GM10847 (cell line): ENCODE measurements around the gene C6orf136.

Experiments used
- POLR2A ChIP-seq: IDR thresholded peaks from 2 replicates; pipeline ENCODE4 v1.6.1; 2011; ENCODE audit not compliant: insufficient read length; ENCODE audit errors: extremely low read depth

The C6orf136 gene

GRCh38 chr6:30687659-30688431 is 40.9 kb downstream of the C6orf136 start:
- peak; percentile 31 for TF ChIP-seq POLR2A

DNA sequence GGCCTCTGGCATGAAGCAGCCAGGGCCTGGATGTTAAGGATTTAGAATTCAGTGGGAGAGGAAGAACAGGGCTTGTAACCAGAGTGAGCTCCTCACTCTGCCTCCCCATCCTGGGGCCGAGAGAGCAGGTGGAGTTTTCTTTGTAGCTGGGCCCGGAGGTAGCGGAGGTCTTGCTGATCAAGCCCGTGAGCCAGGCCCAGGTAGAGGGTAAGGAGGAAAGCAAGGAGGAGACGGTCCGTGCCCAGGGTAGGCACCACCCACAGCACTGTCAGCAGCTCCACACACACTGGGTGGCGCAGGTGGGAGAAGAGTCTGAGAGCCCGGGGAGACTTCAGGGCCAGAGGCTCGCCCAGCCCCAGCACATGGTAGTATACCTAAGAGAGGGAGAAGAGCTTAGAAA is 41.6 kb downstream of the C6orf136 start:
- no peak for TF ChIP-seq POLR2A

DNA sequence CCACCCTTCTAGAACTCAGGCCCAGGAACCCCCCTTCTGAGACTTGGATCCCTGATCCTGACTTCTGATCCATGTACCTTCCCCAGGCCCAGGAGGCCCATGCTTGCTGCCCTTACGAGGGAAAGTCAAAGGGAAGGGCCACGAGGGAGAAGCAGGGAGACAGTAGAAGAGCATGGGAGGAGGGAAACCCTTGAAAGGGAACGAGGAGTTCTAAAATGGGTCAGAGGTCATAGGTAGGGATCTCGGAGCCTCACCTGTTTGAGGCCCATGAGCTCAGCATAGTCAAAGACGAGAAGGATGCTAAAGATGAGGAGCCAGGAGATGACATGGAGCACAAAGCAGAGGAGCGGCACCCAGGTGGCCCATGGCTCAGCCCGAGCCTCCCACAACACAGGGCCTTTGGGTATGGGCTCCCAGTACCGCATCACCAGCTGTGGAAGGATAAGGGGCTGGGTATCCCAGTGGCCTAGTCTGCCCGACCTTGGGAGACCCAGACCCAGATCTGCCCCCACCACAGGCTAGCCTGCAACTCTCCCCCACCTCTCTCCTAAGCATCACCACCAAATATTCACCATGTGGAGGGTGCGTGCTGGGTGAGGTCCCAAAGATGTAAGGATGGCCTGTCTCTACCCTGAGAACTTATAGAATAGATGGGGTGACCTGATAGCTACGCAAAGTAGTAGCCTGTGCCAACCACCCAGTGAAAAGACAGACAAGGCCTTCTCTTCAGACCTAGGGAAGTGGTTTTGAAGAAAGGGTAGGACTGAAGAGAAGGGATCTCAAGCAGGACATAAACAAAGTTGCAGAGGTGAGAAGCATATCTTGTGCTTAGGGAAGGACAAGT is 42.3 kb downstream of the C6orf136 start:
- no peak for TF ChIP-seq POLR2A

DNA sequence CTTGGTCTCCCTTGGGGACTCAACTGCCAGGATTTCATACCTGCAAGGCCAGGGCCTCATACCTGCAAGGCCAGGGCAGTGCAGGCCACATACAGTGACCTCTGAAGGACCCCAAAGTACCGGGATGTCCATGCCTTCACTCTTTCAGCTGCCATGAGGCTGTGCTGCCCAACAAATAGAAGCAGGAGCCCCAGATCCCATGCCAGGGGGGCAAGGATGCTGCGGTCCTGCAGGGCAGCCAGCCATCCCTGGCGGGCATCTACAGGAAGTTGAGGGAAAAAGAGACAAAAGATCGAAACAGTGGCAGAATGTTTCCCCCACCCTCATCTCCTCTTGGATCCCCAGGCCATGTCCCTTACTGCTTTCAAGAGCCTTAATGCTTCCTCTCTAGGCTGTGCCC is 43.1 kb downstream of the C6orf136 start:
- TF ChIP-seq POLR2A, result no peak

DNA sequence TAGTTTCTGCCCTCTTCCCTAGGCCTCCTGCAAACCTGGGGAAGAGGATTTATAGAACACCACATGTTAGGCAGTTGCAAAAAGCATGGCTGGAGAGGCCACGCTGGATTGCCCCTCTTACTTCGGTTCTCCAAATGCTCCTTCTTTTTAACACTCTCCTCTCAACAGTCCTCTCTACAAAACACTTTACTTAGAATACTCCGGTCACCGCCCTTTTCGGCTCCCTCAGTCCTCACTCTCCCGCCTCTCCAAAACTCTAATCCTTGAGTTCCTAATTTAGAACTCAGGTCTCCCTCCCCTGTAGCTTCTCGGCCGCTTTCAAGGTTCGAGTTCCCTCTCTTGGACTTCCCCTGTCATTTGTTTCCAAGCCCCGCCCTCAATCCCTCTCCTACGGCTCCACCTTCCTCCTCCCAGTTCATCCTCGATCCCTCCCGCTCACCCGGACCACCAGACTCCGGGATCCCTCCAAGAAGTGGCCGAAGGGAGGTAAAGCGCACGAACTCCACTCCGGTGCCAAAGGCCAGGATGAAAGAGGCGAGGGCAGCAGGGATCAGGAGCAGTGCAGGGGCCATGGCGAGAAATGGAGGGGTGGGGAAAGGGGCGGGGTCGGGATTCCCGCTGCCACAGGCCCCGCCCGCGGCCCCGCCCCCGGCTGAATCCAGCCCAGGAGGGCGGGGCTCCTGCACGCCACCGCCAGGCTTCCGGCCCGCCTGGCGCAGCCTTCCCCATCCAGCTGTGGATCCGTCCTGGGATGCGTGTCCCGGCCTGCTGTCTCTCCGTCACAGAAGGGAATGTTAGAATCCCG is 43.7 kb downstream of the C6orf136 start, which contains the start of gene NRM:
Gene NRM (minus strand): TSS at position 582 of the 805 bp plus-strand sequence. CDS start 10 bp downstream, at position 572.
- peak; percentile 65 for TF ChIP-seq POLR2A

DNA sequence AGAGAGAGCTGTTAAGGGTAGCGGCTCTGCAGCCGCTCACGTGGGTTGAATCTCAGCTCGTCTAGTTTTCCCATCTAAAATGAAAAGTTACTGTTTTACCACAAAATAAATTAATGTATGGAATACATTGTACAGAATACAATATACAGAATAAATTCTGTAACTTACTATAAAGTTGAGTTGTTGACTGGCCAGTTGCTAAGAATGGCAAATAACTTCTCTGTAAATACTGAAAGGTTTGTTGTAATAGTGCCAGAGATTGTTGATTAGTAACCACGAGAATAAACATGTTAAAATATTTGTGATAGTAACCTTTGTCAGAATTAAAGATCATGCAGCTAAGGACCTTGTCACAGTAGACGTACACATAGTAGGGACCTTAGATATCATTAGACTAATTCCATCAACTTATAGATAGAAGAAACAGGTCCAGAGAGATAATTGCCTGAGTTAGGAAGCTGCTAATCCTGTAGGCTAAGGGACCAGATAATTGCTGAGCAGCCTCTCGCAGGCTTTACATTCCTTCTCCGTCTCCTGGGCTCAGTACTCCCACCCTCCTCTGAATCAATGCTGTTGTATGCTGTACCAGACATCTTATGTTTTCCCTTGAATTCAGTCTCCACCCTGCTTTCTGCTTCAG is 44.4 kb downstream of the C6orf136 start:
- TF ChIP-seq POLR2A, result no peak

- TF ChIP-seq POLR2A, result no peak
Measured at GRCh38 chr6:30696432-30696831, 49.5 kb downstream of the C6orf136 start.

DNA sequence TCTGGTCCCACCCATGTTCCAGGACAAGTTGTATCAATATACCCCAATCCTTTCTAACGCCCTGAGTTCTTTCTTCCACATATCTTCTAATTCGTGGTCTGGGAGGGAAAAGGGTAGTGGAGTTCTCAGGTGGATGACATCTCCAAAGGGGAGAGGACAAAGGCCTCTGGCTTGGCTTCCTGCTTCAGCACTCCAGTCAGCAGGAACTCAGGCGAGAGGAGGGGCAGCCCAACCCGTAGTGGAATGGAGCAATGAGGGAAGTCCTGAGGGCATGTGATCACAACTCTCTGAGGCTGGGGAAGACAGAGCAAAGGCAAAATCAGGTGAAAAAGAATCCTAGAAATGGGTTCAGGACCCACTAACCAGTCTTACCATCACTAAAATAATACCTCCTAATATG is 53.4 kb downstream of the C6orf136 start:
- TF ChIP-seq POLR2A, result no peak
